Fibroblast of skin of scalp (primary cell): Measurements from ENCODE around the gene ADGRE1.

Source experiments
- DNase-seq: peaks from one replicate; pipeline ENCODE4 v3.0.0-alpha.2; 2013

Gene ADGRE1

GRCh38 chr19:6956573-6956972 lies 69.2 kb downstream of the ADGRE1 start:
- DNase-seq, result no peak

GRCh38 chr19:6958791-6959190 lies 71.4 kb downstream of the ADGRE1 start:
- no peak for DNase-seq

GRCh38 chr19:6963244-6963852 lies 76.0 kb downstream of the ADGRE1 start:
- no peak for DNase-seq

- no peak for DNase-seq
Observed at GRCh38 chr19:6963937-6964336, 76.6 kb downstream of the ADGRE1 start.

GRCh38 chr19:6967967-6968366 lies 80.6 kb downstream of the ADGRE1 start:
- DNase-seq, result no peak

GRCh38 chr19:6969490-6969889 lies 82.1 kb downstream of the ADGRE1 start:
- DNase-seq, result no peak

GRCh38 chr19:6970021-6970420 lies 82.6 kb downstream of the ADGRE1 start:
- DNase-seq, result no peak

- DNase-seq, result no peak
Observed at GRCh38 chr19:6970443-6970842, 83.1 kb downstream of the ADGRE1 start.

GRCh38 chr19:6971366-6971765 lies 84.0 kb downstream of the ADGRE1 start:
- DNase-seq, result no peak

- DNase-seq, result no peak
Observed at GRCh38 chr19:6976197-6976596, 88.8 kb downstream of the ADGRE1 start.

GRCh38 chr19:6979399-6979798 lies 92.0 kb downstream of the ADGRE1 start:
- DNase-seq, result no peak

GRCh38 chr19:6983448-6983847 lies 96.1 kb downstream of the ADGRE1 start:
- no peak for DNase-seq

GRCh38 chr19:6987850-6988249 lies 100.5 kb downstream of the ADGRE1 start:
- no peak for DNase-seq

GRCh38 chr19:6988257-6988656 lies 100.9 kb downstream of the ADGRE1 start:
- no peak for DNase-seq
